ENCODE measurements around the gene LTBP1.

LTBP1 gene

DNA sequence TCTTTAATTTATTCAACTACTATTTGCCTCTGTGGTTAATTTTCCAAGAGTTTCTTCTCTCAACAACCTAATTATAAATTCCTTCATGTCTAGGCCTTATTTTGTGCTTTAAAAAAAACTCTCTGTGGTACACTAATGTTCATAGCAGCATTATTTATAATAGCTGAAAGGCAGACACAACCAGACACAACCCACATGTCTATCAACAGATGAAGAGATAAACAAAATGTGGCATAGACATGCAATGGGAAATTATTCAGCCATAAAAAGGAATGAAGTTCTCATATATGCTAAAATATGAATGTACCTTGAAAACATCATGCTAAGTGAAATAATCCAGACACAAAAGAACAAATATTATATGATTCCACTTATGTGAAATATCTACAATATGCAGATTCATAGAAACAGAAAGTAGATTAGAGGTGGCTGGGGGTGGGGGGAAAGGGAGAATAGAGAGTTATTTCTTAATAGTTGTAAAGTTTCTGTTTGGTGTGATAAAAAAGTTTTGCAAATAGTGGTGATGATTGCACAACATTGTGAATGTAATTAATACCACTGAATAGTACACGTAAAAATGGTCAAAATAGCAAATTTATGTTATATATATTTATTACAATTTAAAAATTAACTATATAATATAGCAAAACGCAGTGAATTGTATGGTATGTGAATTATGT lies 501.6 kb downstream of the LTBP1 start:
- no peak for DNase-seq
